Liver (tissue), 9 donors: ENCODE measurements around the gene ARMC12. TPM values are rescaled to one million over a fixed set of nuclear protein-coding genes. Genes with fewer than 3 reads are reported as not detected.

Source experiments
- DNase-seq: peaks from one replicate; pipeline ENCODE4 v3.0.0-alpha.2; 2017; ENCODE audit warnings: low spot score
- H3K27ac ChIP-seq, 2 donors: one replicate each; pipeline ENCODE4 v1.7.0; 2013; ENCODE audit warnings: inconsistent platforms in 2 of 2, low read length in 2 of 2, control low read depth in 1 of 2, low read depth in 1 of 2, mild to moderate bottlenecking in 1 of 2
- H3K27me3 ChIP-seq, 4 donors: one replicate each; pipeline versions ENCODE4 v1.6.1 to v1.7.0; 2013; ENCODE audit warnings: low read length in 3 of 4, inconsistent platforms in 1 of 4, mild to moderate bottlenecking in 1 of 4, moderate library complexity in 1 of 4; ENCODE audit not compliant: control insufficient read depth in 4 of 4, insufficient read depth in 4 of 4
- H3K36me3 ChIP-seq, 4 donors: one replicate each; pipeline versions ENCODE4 v1.6.1 to v1.7.0; 2013; ENCODE audit warnings: low read length in 3 of 4, mild to moderate bottlenecking in 3 of 4, low read depth in 1 of 4, moderate library complexity in 1 of 4; ENCODE audit not compliant: control insufficient read depth in 4 of 4, insufficient read depth in 3 of 4
- H3K4me1 ChIP-seq, 4 donors: one replicate each; pipeline versions ENCODE4 v1.6.1 to v1.7.0; 2013; ENCODE audit warnings: low read length in 3 of 4, mild to moderate bottlenecking in 3 of 4, moderate library complexity in 1 of 4; ENCODE audit not compliant: control insufficient read depth in 4 of 4, insufficient read depth in 4 of 4
- H3K4me3 ChIP-seq, 3 donors: one replicate each; pipeline versions ENCODE4 v1.6.1 to v1.7.0; 2013; ENCODE audit warnings: low read length in 3 of 3, control low read depth in 1 of 3, low read depth in 1 of 3, mild to moderate bottlenecking in 1 of 3
- H3K9ac ChIP-seq, 2 donors: one replicate each; pipeline ENCODE4 v1.7.0; 2013; ENCODE audit warnings: low read length in 2 of 2, mild to moderate bottlenecking in 2 of 2, moderate library complexity in 2 of 2, control low read depth in 1 of 2, low read depth in 1 of 2
- H3K9me3 ChIP-seq, 4 donors: one replicate each; pipeline versions ENCODE4 v1.6.1 to v1.7.0; 2013; ENCODE audit warnings: low read length in 3 of 4; ENCODE audit not compliant: control insufficient read depth in 4 of 4
- CTCF ChIP-seq: fragments of 150-350 bp; IDR thresholded peaks from 2 replicates; pipeline ENCODE4 v1.5.1; 2017; ENCODE audit warnings: improper control_type of control experiment, low read depth, low read length; ENCODE audit not compliant: missing input control
- EGR1 ChIP-seq, 2 donors: IDR thresholded peaks; 2 replicates each; pipeline ENCODE4 v1.6.1; 2016 to 2018; ENCODE audit warnings: antibody characterized with exemption in 2 of 2, low read depth in 2 of 2
- FOXA1 ChIP-seq: IDR thresholded peaks from 2 replicates; pipeline ENCODE4 v1.6.1; 2016; ENCODE audit warnings: antibody characterized with exemption
- FOXA2 ChIP-seq: IDR thresholded peaks from 2 replicates; pipeline ENCODE4 v1.6.1; 2016; ENCODE audit warnings: antibody characterized with exemption
- HNF4A ChIP-seq, 2 donors: conservative IDR thresholded peaks; 2 replicates each; pipeline ENCODE4 v1.6.1; 2016; ENCODE audit warnings: antibody characterized with exemption in 2 of 2, mild to moderate bottlenecking in 2 of 2
- JUND ChIP-seq, 2 donors: IDR thresholded peaks; 2 replicates each; pipeline ENCODE4 v1.6.1; 2016; ENCODE audit warnings: antibody characterized with exemption in 2 of 2
- MAX ChIP-seq: IDR thresholded peaks from 2 replicates; pipeline ENCODE4 v1.6.1; 2016; ENCODE audit warnings: antibody characterized with exemption
- NR2F2 ChIP-seq: IDR thresholded peaks from 2 replicates; pipeline ENCODE4 v1.6.1; 2016; ENCODE audit warnings: antibody characterized with exemption
- REST ChIP-seq: IDR thresholded peaks from 2 replicates; pipeline ENCODE4 v1.6.1; 2016; ENCODE audit warnings: antibody characterized with exemption, mild to moderate bottlenecking
- SP1 ChIP-seq: IDR thresholded peaks from 2 replicates; pipeline ENCODE4 v1.6.1; 2018; ENCODE audit warnings: antibody characterized with exemption, mild to moderate bottlenecking
- TAF1 ChIP-seq: conservative IDR thresholded peaks from 2 replicates; pipeline ENCODE4 v1.6.1; 2016; ENCODE audit warnings: antibody characterized with exemption, mild to moderate bottlenecking
- YY1 ChIP-seq: IDR thresholded peaks from 2 replicates; pipeline ENCODE4 v1.6.1; 2016; ENCODE audit warnings: antibody characterized with exemption, mild to moderate bottlenecking
- WGBS: extraction: QIAGEN DNeasy Blood & Tissue Kit; methylation state at CpG from one replicate; pipeline ENCODE4 v1.1.7; 2013; 5-methylcytosine and 5-hydroxymethylcytosine counted together
- polyA plus RNA-seq, 2 donors: library from polyadenylated mRNA; stranded (reverse) in 1 of 2; unstranded in 1 of 2; fragments of 200-250 nt in 1 of 2; fragments of >200 nt in 1 of 2; fragmentation: Nextera tagmentation in 1 of 2; extraction: Ambion mirVana in 1 of 2; gene quantifications; one replicate each; pipeline versions ENCODE4 v1.2.1 to v1.2.3, GENCODE V29; 2013 to 2015
- total RNA-seq, 2 donors: library from RNA; depleted of rRNA; stranded (reverse); fragments of >200 nt; gene quantifications; one replicate each; pipeline ENCODE4 v1.2.3, GENCODE V29; 2014
- TF ChIP-seq, protein P1 (sequence below): IDR thresholded peaks from 2 replicates; pipeline ENCODE4 v1.6.1; 2016; ENCODE audit warnings: antibody characterized with exemption
- donor health status: healthy.
- donor health status: healthy.
- donor health status: healthy.
- donor health status: healthy.
- donor health status: healthy.

Gene ARMC12
- total and polyA plus RNA-seq, 4 donors: 0.42 to 0.64 (median 0.43) TPM; not detected in 1

DNA sequence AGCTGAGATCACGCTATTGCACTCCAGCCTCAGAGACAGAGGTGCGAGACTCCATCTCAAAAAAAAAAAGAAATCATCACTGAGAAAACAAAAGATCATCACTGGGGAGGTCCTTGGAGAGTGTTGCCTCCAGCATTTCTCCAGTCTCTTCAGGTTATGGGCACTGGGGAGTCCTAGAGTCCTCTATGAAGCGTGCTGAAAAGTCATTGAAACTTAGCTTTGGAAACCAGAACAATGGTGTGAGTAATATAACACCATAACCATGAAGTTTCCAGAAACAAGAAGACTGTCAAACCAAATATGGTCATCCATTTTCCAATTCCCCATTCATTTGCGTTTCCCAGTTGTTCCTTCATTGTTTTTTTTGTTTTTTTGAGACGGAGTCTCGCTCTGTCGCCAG is 13.7 kb downstream of the ARMC12 start:
- WGBS: 96% methylated on average over 7 of the region's 7 CpGs
- TF ChIP-seq MAX: no peak
- no peak for TF ChIP-seq TAF1
- TF ChIP-seq SP1: no peak
- TF ChIP-seq YY1: no peak
- no peak for TF ChIP-seq FOXA2
- no peak for TF ChIP-seq JUND (IDR thresholded peaks at IDR 0.05)
- TF ChIP-seq NR2F2: no peak
- no peak for TF ChIP-seq CTCF
- TF ChIP-seq, protein P1, sequence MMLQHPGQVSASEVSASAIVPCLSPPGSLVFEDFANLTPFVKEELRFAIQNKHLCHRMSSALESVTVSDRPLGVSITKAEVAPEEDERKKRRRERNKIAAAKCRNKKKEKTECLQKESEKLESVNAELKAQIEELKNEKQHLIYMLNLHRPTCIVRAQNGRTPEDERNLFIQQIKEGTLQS: no peak
- TF ChIP-seq REST: no peak
- no peak for TF ChIP-seq EGR1 (IDR thresholded peaks at IDR 0.05; ENCODE audit: low read depth in 2 of 2)

GRCh38 chr6:35751594-35751993 is 14.8 kb downstream of the ARMC12 start:
- Histone ChIP-seq H3K9ac (no peak overlapping the region), H3K27ac (no peak overlapping the region), H3K4me3 (no peak overlapping the region), H3K27me3 (no peaks in the 10 kb centered on the region), H3K9me3 (peaks cover 0 to 2% (median 0%) of the 10 kb centered on the region in 4 donors), H3K36me3 (no peaks in the 10 kb centered on the region), H3K4me1 (no peaks in the 10 kb centered on the region)
- TF ChIP-seq EGR1 (IDR thresholded peaks at IDR 0.05; ENCODE audit: low read depth in 2 of 2) (no peak), MAX (no peak), TAF1 (no peak), NR2F2 (no peak), FOXA1 (no peak), SP1 (no peak), HNF4A (conservative IDR thresholded peaks at IDR 0.05) (no peak), JUND (IDR thresholded peaks at IDR 0.05) (no peak)
- TF ChIP-seq, protein P1: no peak
- 81% methylated on average over 4 of the region's 4 CpGs for WGBS
- no peak for DNase-seq

More for the DNA sequence above, 13.7 kb downstream of the ARMC12 start:
- Histone ChIP-seq H3K4me1 (no peaks in the 10 kb centered on the region), H3K9me3 (peaks cover 0 to 2% (median 0%) of the 10 kb centered on the region in 4 donors), H3K4me3 (no peak overlapping the region), H3K27ac (no peak overlapping the region), H3K36me3 (no peaks in the 10 kb centered on the region), H3K9ac (no peak overlapping the region), H3K27me3 (no peaks in the 10 kb centered on the region)
- DNase-seq: no peak
